Activated CD4-positive, alpha-beta T cell treated with anti-CD3 and anti-CD28 coated beads, Interleukin-2, amount 10 ng/mL, durations not matched to agents 24 days and 14 days (primary cell): ENCODE measurements around the gene FBXW4. TPM values are rescaled to one million over a fixed set of nuclear protein-coding genes. Genes with fewer than 3 reads are reported as not detected.

ENCODE experiments used
- DNase-seq: peaks from one replicate; pipeline ENCODE4 v3.0.0; 2022
- H3K27ac Mint-ChIP-seq: one replicate; pipeline ENCODE4 v1.8.0; 2022; ENCODE audit warnings: mild to moderate bottlenecking, mixed read lengths
- H3K27me3 Mint-ChIP-seq: one replicate; pipeline ENCODE4 v1.8.0; 2022; ENCODE audit warnings: mixed read lengths
- H3K36me3 Mint-ChIP-seq: one replicate; pipeline ENCODE4 v1.8.0; 2022; ENCODE audit warnings: low read depth, mild to moderate bottlenecking, mixed read lengths
- H3K4me1 Mint-ChIP-seq: one replicate; pipeline ENCODE4 v1.8.0; 2021; ENCODE audit warnings: mixed read lengths
- H3K4me3 Mint-ChIP-seq: one replicate; pipeline ENCODE4 v1.8.0; 2022; ENCODE audit warnings: mild to moderate bottlenecking, moderate library complexity, mixed read lengths
- H3K9me3 Mint-ChIP-seq: one replicate; pipeline ENCODE4 v1.8.0; 2021; ENCODE audit warnings: mixed read lengths
- intact Hi-C: fragments of 100-400 bp; cut with micrococcal nuclease; formaldehyde crosslinking; loops from one replicate; pipeline ENCODE4 v1.15.1; 2023
- total RNA-seq: library from RNA; stranded (reverse); gene quantifications from 2 replicates; pipeline ENCODE4 v1.2.3, GENCODE V29; 2022

FBXW4 gene
- total RNA-seq = 28.4 and 32.0 TPM in 2 replicates

GRCh38 chr10:101694674-101695403 lies at the start of gene FBXW4:
TSS of gene FBXW4 (minus strand) at chr10:101695170. CDS start at chr10:101695105, 65 bp downstream.
- Mint-ChIP-seq H3K27me3 (no peaks in the 10 kb centered on the region), H3K27ac (peak within 1 kb of the TSS; percentile 99), H3K4me3 (peak within 1 kb of the TSS; percentile 98), H3K4me1 (peaks cover 22% of the 10 kb centered on the region), H3K36me3 (peaks cover 14% of the 10 kb centered on the region), H3K9me3 (no peaks in the 10 kb centered on the region)
- intact Hi-C loops = loop anchor here (1.0 to 10.0 kb wide), 6 partner anchors 8 to 340 kb away; partner anchors contain the start of genes BTRC, DPCD, OGA and POLL
- DNase-seq = peak; percentile 91

- Mint-ChIP-seq H3K4me1 (no peaks in the 10 kb centered on the region), H3K36me3 (no peaks in the 10 kb centered on the region), H3K27me3 (peaks cover 21% of the 10 kb centered on the region), H3K4me3 (no peak overlapping the region), H3K9me3 (no peaks in the 10 kb centered on the region), H3K27ac (no peak overlapping the region)
- DNase-seq = no peak
- intact Hi-C loops = no loop called here
These were observed 49.3 kb upstream of the FBXW4 start for GRCh38 chr10:101744267-101744666.

GRCh38 chr10:101741938-101742337 lies 47.0 kb upstream of the FBXW4 start:
- Mint-ChIP-seq H3K27me3 (peaks cover 21% of the 10 kb centered on the region), H3K9me3 (no peaks in the 10 kb centered on the region), H3K27ac (no peak overlapping the region), H3K4me1 (no peaks in the 10 kb centered on the region), H3K4me3 (no peak overlapping the region), H3K36me3 (no peaks in the 10 kb centered on the region)
- no peak for DNase-seq
- intact Hi-C loops = no loop called here

- intact Hi-C loops = no loop called here
- Mint-ChIP-seq H3K36me3 (no peaks in the 10 kb centered on the region), H3K27ac (no peak overlapping the region), H3K4me3 (no peak overlapping the region), H3K27me3 (peaks cover 28% of the 10 kb centered on the region), H3K4me1 (no peaks in the 10 kb centered on the region), H3K9me3 (no peaks in the 10 kb centered on the region)
- no peak for DNase-seq
These were observed 41.7 kb upstream of the FBXW4 start for GRCh38 chr10:101736666-101737065.

- Mint-ChIP-seq H3K4me3 (no peak overlapping the region), H3K9me3 (no peaks in the 10 kb centered on the region), H3K4me1 (no peaks in the 10 kb centered on the region), H3K36me3 (no peaks in the 10 kb centered on the region), H3K27me3 (peaks cover 36% of the 10 kb centered on the region), H3K27ac (no peak overlapping the region)
- intact Hi-C loops = no loop called here
- no peak for DNase-seq
These were observed 37.1 kb upstream of the FBXW4 start for GRCh38 chr10:101732096-101732495.

- H3K9me3 Mint-ChIP-seq = no peaks in the 10 kb centered on the region
- no peaks in the 10 kb centered on the region for H3K36me3 Mint-ChIP-seq
- no peaks in the 10 kb centered on the region for H3K4me1 Mint-ChIP-seq
- no peak overlapping the region for H3K27ac Mint-ChIP-seq
- no peak for DNase-seq
- intact Hi-C loops = no loop called here
- H3K4me3 Mint-ChIP-seq = no peak overlapping the region
- peaks cover 16% of the 10 kb centered on the region for H3K27me3 Mint-ChIP-seq
These were observed 31.1 kb upstream of the FBXW4 start for GRCh38 chr10:101726115-101726387.

GRCh38 chr10:101725296-101726114 lies 30.5 kb upstream of the FBXW4 start:
- Mint-ChIP-seq H3K4me1 (no peaks in the 10 kb centered on the region), H3K9me3 (no peaks in the 10 kb centered on the region), H3K4me3 (no peak overlapping the region), H3K27ac (no peak overlapping the region), H3K36me3 (no peaks in the 10 kb centered on the region), H3K27me3 (peaks cover 16% of the 10 kb centered on the region)
- intact Hi-C loops = no loop called here
- no peak for DNase-seq

GRCh38 chr10:101724446-101724845 lies 29.5 kb upstream of the FBXW4 start:
- H3K27ac Mint-ChIP-seq = no peak overlapping the region

GRCh38 chr10:101723176-101723575 lies 28.2 kb upstream of the FBXW4 start:
- intact Hi-C loops = no loop called here
- Mint-ChIP-seq H3K4me1 (no peaks in the 10 kb centered on the region), H3K9me3 (no peaks in the 10 kb centered on the region), H3K27ac (no peak overlapping the region), H3K36me3 (no peaks in the 10 kb centered on the region), H3K4me3 (no peak overlapping the region), H3K27me3 (peaks cover 11% of the 10 kb centered on the region)
- DNase-seq = no peak

More at GRCh38 chr10:101724446-101724845, 29.5 kb upstream of the FBXW4 start:
- Mint-ChIP-seq H3K4me3 (no peak overlapping the region), H3K9me3 (no peaks in the 10 kb centered on the region), H3K4me1 (no peaks in the 10 kb centered on the region), H3K27me3 (peaks cover 13% of the 10 kb centered on the region), H3K36me3 (no peaks in the 10 kb centered on the region)
- DNase-seq = no peak
- intact Hi-C loops = no loop called here

- Mint-ChIP-seq H3K36me3 (no peaks in the 10 kb centered on the region), H3K4me1 (peaks cover 4% of the 10 kb centered on the region), H3K27ac (no peak overlapping the region), H3K9me3 (no peaks in the 10 kb centered on the region), H3K4me3 (no peak overlapping the region), H3K27me3 (peaks cover 9% of the 10 kb centered on the region)
- intact Hi-C loops = no loop called here
- no peak for DNase-seq
These were observed 26.8 kb upstream of the FBXW4 start for GRCh38 chr10:101721806-101722205.

GRCh38 chr10:101720606-101721230 lies 25.7 kb upstream of the FBXW4 start:
- no peak overlapping the region for H3K27ac Mint-ChIP-seq
- no peaks in the 10 kb centered on the region for H3K36me3 Mint-ChIP-seq
- intact Hi-C loops = no loop called here
- no peak overlapping the region for H3K4me3 Mint-ChIP-seq
- H3K9me3 Mint-ChIP-seq = no peaks in the 10 kb centered on the region
- H3K4me1 Mint-ChIP-seq = peaks cover 5% of the 10 kb centered on the region
- DNase-seq = no peak
- peaks cover 11% of the 10 kb centered on the region for H3K27me3 Mint-ChIP-seq

- Mint-ChIP-seq H3K4me1 (peaks cover 5% of the 10 kb centered on the region), H3K27me3 (peaks cover 22% of the 10 kb centered on the region), H3K36me3 (no peaks in the 10 kb centered on the region), H3K27ac (no peak overlapping the region), H3K4me3 (no peak overlapping the region), H3K9me3 (no peaks in the 10 kb centered on the region)
- intact Hi-C loops = no loop called here
- DNase-seq = no peak
These were observed 23.8 kb upstream of the FBXW4 start for GRCh38 chr10:101718690-101719275.

GRCh38 chr10:101716891-101717659 lies 22.1 kb upstream of the FBXW4 start:
- Mint-ChIP-seq H3K36me3 (no peaks in the 10 kb centered on the region), H3K4me3 (no peak overlapping the region), H3K9me3 (no peaks in the 10 kb centered on the region), H3K27ac (peak overlapping the region; percentile 87), H3K27me3 (peaks cover 28% of the 10 kb centered on the region), H3K4me1 (peaks cover 5% of the 10 kb centered on the region)
- DNase-seq = peak; percentile 65
- intact Hi-C loops = loop anchor here (1.0 kb wide), 1 partner anchor 9 kb away; no protein-coding TSS in a partner anchor
